ENCODE data around the gene KCNJ12.
A peak's percentile ranks its signal among the peaks of the same experiment; 100 is the strongest.
"Not testable (repeated sequence)": the region's sequence is repeated elsewhere in the genome, so short reads cannot be mapped to it uniquely, and the experiment has no call there.

KCNJ12 gene

DNA sequence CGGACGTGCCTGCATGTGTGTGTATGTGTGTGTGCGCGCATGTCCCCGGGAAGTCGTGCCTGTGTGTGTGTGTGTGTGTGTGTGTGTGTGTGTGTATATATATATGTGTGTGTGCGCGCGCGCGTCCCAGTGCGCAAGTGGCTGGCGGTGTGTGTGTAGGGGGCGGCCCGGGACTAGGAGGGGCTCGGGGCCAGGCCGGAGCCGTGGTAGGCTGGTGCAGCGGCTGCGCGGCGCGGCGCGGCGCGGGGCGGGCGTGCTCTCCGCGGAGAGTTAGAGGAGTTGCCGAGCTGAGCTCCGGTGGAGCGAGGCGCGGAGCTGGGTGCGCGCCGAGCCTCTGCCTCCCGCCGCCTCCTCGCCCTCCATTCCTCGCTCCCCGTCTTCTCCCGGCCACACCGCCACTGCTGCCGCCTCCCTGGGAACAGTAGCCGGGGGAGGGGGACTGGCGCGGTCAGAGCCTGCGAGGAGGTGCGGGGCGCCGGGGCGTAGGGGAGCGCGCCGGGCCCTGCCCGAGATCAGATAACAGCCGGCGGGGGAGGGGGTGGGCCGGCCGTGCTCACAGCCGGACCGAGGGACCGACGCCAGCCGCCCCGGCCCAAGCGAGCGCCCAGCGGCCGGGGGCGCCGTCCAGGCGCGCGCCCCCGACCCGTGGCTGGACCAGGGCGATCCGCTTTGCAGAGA, at the start of gene KCNJ12:
KCNJ12 (plus strand) TSS at position 277 of the 678 bp plus-strand sequence. CDS start 38,986 bp downstream, outside the sequence.
- DNase-seq = peak; percentile 14

DNA sequence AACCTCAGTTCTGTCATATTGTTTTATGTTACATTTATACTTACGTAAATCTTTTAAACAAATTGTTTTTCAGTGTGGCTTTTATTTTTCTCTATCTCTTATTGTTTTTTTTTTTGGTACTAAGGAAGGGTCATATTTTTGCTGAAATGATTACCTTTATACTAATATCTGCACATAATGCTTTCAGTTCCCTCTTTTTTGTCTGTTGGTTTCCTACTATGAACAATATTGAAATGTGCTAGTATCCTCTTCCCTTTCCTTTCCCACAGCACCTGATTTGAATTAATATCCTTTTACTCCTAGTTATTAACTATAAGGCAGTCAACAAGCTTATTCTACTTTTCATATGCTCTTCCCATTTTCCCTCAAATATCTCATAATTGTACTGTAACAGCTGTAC, 48.2 kb upstream of the KCNJ12 start:
- DNase-seq = not testable (repeated sequence)

- DNase-seq = not testable (repeated sequence)
Observed at GRCh38 chr17:21328778-21329177, 47.4 kb upstream of the KCNJ12 start.

- DNase-seq = no peak
Observed at GRCh38 chr17:21330436-21331160, 45.6 kb upstream of the KCNJ12 start.

- DNase-seq = not testable (repeated sequence)
Observed at GRCh38 chr17:21336541-21337294, 39.4 kb upstream of the KCNJ12 start.

DNA sequence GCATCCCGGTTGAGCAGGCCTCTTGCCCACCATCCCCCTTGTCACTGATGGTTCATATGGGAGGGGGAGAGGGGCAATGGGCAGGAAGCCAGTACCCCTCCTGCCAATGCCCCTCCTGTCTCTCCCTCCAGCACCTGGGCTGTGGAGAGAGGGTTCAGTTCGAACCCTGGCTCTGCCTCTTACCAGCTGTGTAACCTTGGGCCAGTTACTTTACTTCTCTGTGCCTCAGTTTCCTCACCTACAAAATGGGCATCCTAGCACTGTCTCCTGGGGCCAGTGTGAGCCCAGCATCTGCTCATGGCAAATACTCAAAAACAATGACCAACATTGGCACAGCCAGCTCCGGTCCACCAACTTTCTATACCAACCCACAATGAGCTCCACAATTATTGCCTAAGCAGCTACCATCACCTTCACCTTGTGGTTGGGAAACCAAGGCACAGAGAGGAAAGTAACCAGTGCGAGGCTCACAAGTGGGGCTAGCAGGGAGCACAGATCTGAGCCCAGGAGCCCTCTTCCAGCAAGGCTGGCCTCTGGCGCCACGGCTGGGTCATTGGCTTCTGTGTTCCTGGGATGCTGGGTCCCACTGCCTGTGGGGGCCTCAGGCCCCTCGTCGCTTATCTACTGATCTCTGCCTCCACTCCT, 38.1 kb upstream of the KCNJ12 start:
- DNase-seq = not testable (repeated sequence)

DNA sequence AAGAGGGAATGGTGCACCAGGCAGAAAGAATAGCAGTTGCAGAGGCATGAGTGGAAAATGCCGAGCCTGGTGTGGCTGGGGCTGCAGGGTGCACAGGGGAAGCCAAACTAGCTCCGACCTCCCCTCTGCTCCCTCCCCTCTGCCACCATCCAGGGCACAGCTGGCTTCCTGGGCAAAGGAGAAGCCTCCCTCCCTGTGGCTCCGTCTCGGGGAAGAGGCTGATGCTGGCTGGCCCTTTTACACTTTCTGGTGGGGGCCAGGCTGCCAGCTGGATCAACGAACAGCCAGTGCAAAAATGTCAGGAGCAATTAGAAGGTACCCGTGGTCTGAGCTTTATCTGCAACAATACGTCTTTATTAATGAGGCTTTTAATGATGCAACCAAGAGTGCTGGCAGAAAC, 37.1 kb upstream of the KCNJ12 start:
- DNase-seq = no peak

- DNase-seq = not testable (repeated sequence)
Observed at GRCh38 chr17:21339571-21339970, 36.6 kb upstream of the KCNJ12 start.

- DNase-seq = not testable (repeated sequence)
Observed at GRCh38 chr17:21340407-21340806, 35.8 kb upstream of the KCNJ12 start.

- DNase-seq = not testable (repeated sequence)
Observed at GRCh38 chr17:21341279-21341678, 34.9 kb upstream of the KCNJ12 start.

DNA sequence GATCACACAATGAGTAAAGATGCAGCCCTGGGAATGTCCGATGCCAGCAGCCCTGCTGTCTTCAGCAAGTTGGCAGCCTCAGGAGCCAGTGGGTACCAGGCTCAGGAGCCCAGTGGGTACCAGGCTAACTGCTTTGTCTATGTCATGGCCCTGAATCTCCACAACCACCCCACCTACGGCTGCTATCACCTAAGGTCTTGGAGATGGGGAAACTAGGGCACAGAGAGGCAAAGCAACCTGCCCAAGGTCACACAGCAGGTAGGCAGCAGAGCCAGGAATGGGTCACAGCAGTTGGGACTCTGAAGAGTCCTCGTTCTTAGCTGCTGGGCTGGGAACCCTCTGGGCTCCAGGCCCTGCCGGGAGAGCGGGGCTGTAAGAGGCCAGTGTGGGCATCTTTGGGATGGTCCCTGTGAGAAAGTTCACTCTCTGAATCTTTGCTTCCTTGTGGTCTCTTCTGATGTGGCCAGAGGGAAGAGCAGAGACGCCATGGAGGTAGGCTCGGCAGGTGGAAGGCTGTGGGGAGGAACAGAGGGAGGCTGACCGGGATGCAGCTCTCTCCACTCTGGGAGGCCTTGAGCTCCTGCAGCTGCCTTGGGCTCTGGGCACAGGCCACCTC, 34.1 kb upstream of the KCNJ12 start:
- DNase-seq = not testable (repeated sequence)

DNA sequence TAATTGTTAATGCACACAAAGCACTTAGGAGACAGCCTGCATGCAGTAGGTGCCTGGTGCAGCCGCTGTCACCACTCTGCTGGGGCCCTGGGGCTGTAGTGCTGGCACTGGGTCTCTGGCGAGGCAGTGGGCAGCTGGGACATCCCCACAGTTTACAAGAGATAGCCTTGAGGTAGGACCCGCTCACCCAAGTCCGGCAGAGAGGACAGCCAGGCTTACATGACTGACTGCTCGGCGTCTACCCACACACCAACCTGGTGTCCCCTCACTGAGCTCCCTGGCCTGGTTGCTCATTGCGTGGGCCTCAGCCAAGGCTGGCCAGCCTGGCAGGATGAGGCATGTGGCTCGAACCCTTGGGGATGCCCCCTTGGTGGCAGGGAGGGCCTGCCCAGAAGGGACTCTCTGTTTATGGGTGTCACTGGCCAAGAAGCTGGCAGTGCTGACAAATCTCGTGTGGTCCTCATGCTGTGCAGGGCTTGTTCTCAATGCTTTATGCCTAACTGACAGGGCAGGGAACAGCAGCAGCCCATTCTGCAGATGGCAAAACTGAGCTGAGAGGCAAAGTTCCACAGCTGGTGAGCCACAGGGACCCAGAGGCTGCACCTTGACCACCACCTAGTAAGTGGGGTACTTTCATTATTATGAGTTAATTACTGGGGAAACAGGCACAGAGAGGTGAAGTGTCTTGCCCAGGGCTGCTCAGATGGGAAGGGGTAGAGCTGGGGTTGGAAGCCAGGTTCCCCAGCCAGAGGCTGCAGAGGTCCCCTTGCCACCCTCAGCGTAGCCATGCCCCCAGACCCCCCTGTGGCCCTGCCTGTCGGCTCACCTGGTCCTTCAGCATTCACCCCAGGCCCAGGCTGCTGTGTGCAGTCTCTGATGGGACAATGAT, 32.9 kb upstream of the KCNJ12 start:
- not testable (repeated sequence) for DNase-seq

DNA sequence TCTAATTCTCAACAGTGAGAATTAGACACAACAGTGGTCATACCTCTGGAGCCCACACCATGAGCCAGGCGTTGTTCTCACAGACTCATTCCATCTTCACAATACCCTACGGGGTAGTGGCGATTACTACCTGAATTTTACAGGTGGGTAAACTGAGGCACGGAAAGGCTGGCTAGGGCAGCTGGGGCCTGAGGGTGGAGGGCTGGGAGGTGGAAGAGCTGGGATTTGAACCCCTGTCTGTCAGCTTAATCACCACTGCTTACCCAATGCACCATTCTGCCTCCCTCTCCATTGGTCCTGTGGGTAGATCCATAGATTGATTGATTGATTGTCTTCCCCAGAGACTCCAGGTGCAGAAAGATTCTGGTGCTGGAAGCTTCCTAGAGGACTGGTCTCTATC, 31.4 kb upstream of the KCNJ12 start:
- DNase-seq = not testable (repeated sequence)

DNA sequence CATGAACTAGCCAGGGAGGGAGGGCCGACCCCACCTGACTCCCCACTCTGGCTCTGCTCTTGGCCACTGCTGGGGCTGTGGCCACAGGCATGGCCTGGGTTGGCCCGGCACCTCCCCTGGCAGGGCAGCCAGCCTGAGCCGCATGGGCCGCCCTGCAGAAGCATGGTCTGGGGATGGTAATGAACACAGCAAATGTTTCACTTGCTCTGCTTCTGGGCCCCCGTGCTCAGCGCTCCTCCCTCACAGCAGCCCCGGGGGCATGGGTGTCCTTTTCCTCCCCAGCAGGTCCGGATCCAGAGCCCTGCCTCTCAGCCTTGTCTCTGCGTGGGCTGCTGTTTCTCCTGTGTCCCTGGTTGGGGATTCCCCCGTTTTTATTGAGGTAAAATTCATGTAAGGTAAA, 30.9 kb upstream of the KCNJ12 start:
- no peak for DNase-seq

DNA sequence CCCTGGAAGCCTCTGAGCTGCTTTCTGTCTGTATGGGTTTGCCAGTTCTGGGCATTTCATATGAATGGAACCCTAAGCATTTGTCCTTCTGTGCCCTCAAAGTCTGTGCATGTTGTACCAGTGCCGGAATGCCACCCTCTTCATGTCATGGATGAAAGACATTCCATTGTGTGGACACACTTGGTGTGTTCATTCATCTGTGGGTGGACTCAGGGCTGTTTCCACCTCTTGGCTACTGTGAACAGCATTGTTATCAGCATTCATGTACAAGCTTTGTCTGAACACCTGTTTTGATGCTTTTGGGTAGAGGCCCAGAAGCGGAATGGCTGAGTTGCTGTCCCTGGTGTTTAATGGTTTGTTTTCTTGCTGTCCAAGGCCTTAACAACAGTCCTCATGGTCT, 30.1 kb upstream of the KCNJ12 start:
- not testable (repeated sequence) for DNase-seq

DNA sequence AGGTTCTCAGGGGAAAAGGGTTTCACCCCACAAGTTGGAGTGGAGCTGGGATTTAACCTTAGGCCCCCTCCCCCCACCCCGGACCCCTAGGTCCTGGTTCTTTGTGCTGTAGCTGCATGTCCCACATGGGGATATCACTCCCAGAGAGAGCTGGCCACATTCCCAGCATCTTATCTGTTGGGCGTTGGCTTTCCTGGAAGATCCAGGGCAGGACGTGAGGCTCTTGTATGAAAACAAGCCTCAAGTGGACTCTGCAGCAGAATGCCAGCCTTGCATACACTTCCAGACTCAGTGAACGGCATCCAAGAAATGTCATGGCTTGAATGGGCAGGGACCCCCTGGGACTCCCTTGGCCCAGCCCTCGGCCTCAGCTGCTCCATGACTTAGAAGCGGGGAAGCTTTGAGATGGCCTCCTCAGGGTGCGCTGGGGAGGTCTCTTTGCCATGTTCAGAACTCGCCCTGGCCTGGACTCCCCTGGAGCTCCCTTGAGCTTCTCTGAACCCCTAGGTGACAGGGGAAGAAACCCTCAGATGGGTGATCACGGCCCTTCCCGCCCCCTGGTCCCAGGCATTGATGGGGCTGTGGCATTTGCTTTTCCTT, 29.4 kb upstream of the KCNJ12 start:
- not testable (repeated sequence) for DNase-seq

DNA sequence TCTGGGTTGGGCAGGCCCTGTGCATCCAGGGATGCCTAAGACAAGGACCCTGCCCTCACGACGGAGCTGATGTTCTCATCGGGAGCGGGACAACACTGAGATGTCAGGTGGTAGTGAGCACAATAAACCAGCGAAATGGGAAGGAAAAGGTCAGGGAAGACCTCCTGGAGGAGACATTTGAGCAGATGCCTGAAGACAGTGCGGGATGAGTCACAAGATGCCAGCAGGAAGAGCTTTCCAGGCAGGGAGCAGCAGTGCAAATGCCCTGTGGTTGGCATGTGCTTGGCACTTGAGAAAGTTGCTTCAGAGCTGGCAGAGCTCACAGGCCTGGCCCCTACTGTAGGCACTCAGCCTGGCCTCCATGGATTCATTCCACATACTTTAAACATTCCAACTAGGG, 28.5 kb upstream of the KCNJ12 start:
- not testable (repeated sequence) for DNase-seq

- not testable (repeated sequence) for DNase-seq
Observed at GRCh38 chr17:21348081-21348925, 27.9 kb upstream of the KCNJ12 start.

DNA sequence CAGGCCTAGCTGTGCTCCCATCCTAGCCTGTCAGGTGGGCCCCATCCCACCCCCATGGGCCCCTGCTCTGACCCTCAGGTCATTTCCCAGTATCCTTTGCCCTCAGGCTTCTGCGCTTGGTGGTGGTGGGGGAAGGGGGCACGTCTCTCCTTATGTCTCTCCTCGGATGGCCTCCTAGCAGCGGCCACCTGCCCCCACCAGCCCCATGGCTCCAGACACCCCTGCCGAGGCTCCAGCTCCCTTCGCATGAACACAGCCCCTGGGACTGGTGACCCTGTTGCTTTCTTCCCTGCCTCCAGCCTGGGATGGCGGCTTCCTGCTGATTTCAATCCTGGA, 27.3 kb upstream of the KCNJ12 start:
- not testable (repeated sequence) for DNase-seq

- not testable (repeated sequence) for DNase-seq
Observed at GRCh38 chr17:21349358-21350050, 26.7 kb upstream of the KCNJ12 start.
